ENCODE results near the gene ITFG2.

GRCh38 chr12:2779281-2779680, 33.2 kb upstream of the ITFG2 start:
- TF ChIP-seq CTCF (IDR thresholded peaks at IDR 0.05) (no peak), POLR2A (IDR thresholded peaks at IDR 0.05) (no peak)

All from lower leg skin (tissue), 3 donors.